ENCODE measurements around the gene GARNL3. TPM values are rescaled to one million over a fixed set of nuclear protein-coding genes. Genes with fewer than 3 reads are reported as not detected.

The GARNL3 gene
- total and polyA plus RNA-seq, 2 experiments from 2014 or later: 8.7 to 21.9 TPM

GRCh38 chr9:127390563-127390962 lies 126.0 kb downstream of the GARNL3 start (continued):
- TF ChIP-seq REST (IDR thresholded peaks at IDR 0.05; ENCODE audit: unreplicated experiment): no peak
- no peak for TF ChIP-seq CTCF (conservative IDR thresholded peaks at IDR 0.05; ENCODE audit: low read depth in 2 of 2)
- TF ChIP-seq STAT1 (IDR thresholded peaks at IDR 0.05; ENCODE audit: unreplicated experiment): no peak
- no peak for TF ChIP-seq ZNF331 (CRISPR knock-in tag; IDR thresholded peaks at IDR 0.05; ENCODE audit: low read depth)
- TF ChIP-seq JUNB (IDR thresholded peaks at IDR 0.05; ENCODE audit: unreplicated experiment): no peak

GRCh38 chr9:127392166-127392565 lies 127.6 kb downstream of the GARNL3 start:
- Mint-ChIP-seq H3K27me3 (ENCODE audit: insufficient read depth, low read depth, poor library complexity) (peaks cover 6% of the 10 kb centered on the region), H3K9me3 (no peaks in the 10 kb centered on the region; the same call in 2 of the 3 replicates), H3K36me3 (ENCODE audit: low read depth) (no peaks in the 10 kb centered on the region), H3K4me1 (peaks cover 22% of the 10 kb centered on the region), H3K27ac (no peak overlapping the region), H3K4me3 (no peak overlapping the region; the same call in 2 of the 3 replicates)
- no peak overlapping the region for H3K27ac ChIP-seq (ENCODE audit: low read depth)
- H3K79me2 ChIP-seq (replicated peaks; ENCODE audit: insufficient read depth): no peaks in the 10 kb centered on the region
- 0 out of 2 replicates have a peak, but pooled peaks cover 13% of the 10 kb centered on the region for H3K27me3 ChIP-seq (ENCODE audit: insufficient read depth)
- H3F3A ChIP-seq (replicated peaks; ENCODE audit: low read depth): no peaks in the 10 kb centered on the region; the same call in 1 of the 2 replicates
- no peak for ATAC-seq
- no peak overlapping the region for H2AFZ ChIP-seq
- no peak for DNase-seq (ENCODE audit: low spot score)
- H3K36me3 ChIP-seq (ENCODE audit: insufficient read depth): no peaks in the 10 kb centered on the region
- H4K20me1 ChIP-seq (replicated peaks; ENCODE audit: insufficient read depth): no peaks in the 10 kb centered on the region
- H3K4me1 ChIP-seq (ENCODE audit: insufficient read depth): peaks cover 5% of the 10 kb centered on the region
- no peak overlapping the region for H3K4me2 ChIP-seq
- H3K9me2 ChIP-seq (ENCODE audit: insufficient read depth): no peaks in the 10 kb centered on the region
- H3K4me3 ChIP-seq: no peak overlapping the region
- no peak for TF ChIP-seq EZH2phosphoT487 (IDR thresholded peaks at IDR 0.05; ENCODE audit: unreplicated experiment)
- no peak for TF ChIP-seq STAT1 (IDR thresholded peaks at IDR 0.05; ENCODE audit: unreplicated experiment)
- TF ChIP-seq ZNF462 (CRISPR knock-in tag; IDR thresholded peaks at IDR 0.05): no peak
- TF ChIP-seq EZH2 (IDR thresholded peaks at IDR 0.05; ENCODE audit: low read depth, unreplicated experiment): no peak
- no peak for TF ChIP-seq CREB1 (CRISPR knock-in tag; IDR thresholded peaks at IDR 0.05; ENCODE audit: low read depth)
- TF ChIP-seq NANOG (IDR thresholded peaks at IDR 0.05; ENCODE audit: borderline replicate concordance): no peak
- no peak for TF ChIP-seq ZNF114 (CRISPR knock-in tag; IDR thresholded peaks at IDR 0.05)
- no peak for TF ChIP-seq JUNB (IDR thresholded peaks at IDR 0.05; ENCODE audit: unreplicated experiment)
- TF ChIP-seq CTCF (conservative IDR thresholded peaks at IDR 0.05; ENCODE audit: low read depth in 2 of 2): no peak
